Esophagus (tissue), 2 donors: ENCODE measurements around the gene RIN3. TPM values are rescaled to one million over a fixed set of nuclear protein-coding genes. Genes with fewer than 3 reads are reported as not detected.

ENCODE experiments used
- H3K27ac ChIP-seq, 2 donors: one replicate each; pipeline ENCODE4 v1.5.1; 2013; ENCODE audit warnings: low read depth in 2 of 2, mild to moderate bottlenecking in 2 of 2, inconsistent platforms in 1 of 2, low read length in 1 of 2, moderate library complexity in 1 of 2
- H3K27me3 ChIP-seq, 2 donors: one replicate each; pipeline ENCODE4 v1.6.1; 2013; ENCODE audit warnings: low read length in 2 of 2, control low read depth in 1 of 2, mild to moderate bottlenecking in 1 of 2; ENCODE audit not compliant: insufficient read depth in 2 of 2, control insufficient read depth in 1 of 2
- H3K36me3 ChIP-seq, 2 donors: one replicate each; pipeline ENCODE4 v1.6.1; 2013; ENCODE audit warnings: low read length in 1 of 2; ENCODE audit not compliant: control insufficient read depth in 2 of 2, insufficient read depth in 2 of 2
- H3K4me1 ChIP-seq, 2 donors: one replicate each; pipeline ENCODE4 v1.6.1; 2013; ENCODE audit warnings: low read length in 1 of 2; ENCODE audit not compliant: control insufficient read depth in 2 of 2, insufficient read depth in 2 of 2
- H3K4me3 ChIP-seq, 2 donors: one replicate each; pipeline ENCODE4 v1.5.1; 2013; ENCODE audit warnings: low read length in 2 of 2, mild to moderate bottlenecking in 2 of 2, low read depth in 1 of 2, moderate library complexity in 1 of 2
- H3K9me3 ChIP-seq, 2 donors: one replicate each; pipeline ENCODE4 v1.6.1; 2013; ENCODE audit warnings: mild to moderate bottlenecking in 2 of 2, low read depth in 1 of 2, low read length in 1 of 2, moderate library complexity in 1 of 2; ENCODE audit not compliant: control insufficient read depth in 2 of 2, insufficient read depth in 1 of 2
- WGBS, 2 donors: extraction: QIAGEN DNeasy Blood & Tissue Kit; methylation state at CpG; one replicate each; pipeline ENCODE4 v1.1.7; 2013; 5-methylcytosine and 5-hydroxymethylcytosine counted together
- polyA plus RNA-seq, 2 donors: library from polyadenylated mRNA; stranded (reverse); fragments of 200-250 nt; gene quantifications; one replicate each; pipeline ENCODE4 v1.2.3, GENCODE V29; 2013
- donor health status: healthy with polysubstance abuse.
- donor health status: Bipolar disorder and iron deficiency.

Gene RIN3
- polyA plus RNA-seq, 2 donors: 4.8 to 7.3 TPM

- Histone ChIP-seq H3K9me3 (no peaks in the 10 kb centered on the region), H3K27ac (no peak overlapping the region), H3K36me3 (peaks cover 0 to 5% of the 10 kb centered on the region in 2 donors), H3K4me1 (peaks cover 8 to 9% of the 10 kb centered on the region in 2 donors), H3K27me3 (no peaks in the 10 kb centered on the region), H3K4me3 (no peak overlapping the region)
- 95 to 96% methylated on average over 9 of the region's 9 CpGs for WGBS, 2 donors
These were observed 131.5 kb downstream of the RIN3 start for GRCh38 chr14:92644970-92645515.

- no peaks in the 10 kb centered on the region for H3K27me3 ChIP-seq
- no peak overlapping the region for H3K4me3 ChIP-seq
- 87 to 90% methylated on average over 13 of the region's 13 CpGs for WGBS, 2 donors
- H3K9me3 ChIP-seq: no peaks in the 10 kb centered on the region
- peaks cover 0 to 5% of the 10 kb centered on the region in 2 donors for H3K36me3 ChIP-seq
- H3K4me1 ChIP-seq: peaks cover 12 to 14% of the 10 kb centered on the region in 2 donors
- H3K27ac ChIP-seq: peak overlapping the region; percentile 38 to 61
These were observed 132.4 kb downstream of the RIN3 start for GRCh38 chr14:92645841-92646478.

GRCh38 chr14:92646952-92647796, 133.6 kb downstream of the RIN3 start:
- no peaks in the 10 kb centered on the region for H3K9me3 ChIP-seq
- no peak overlapping the region for H3K4me3 ChIP-seq
- H3K27ac ChIP-seq: peak overlapping the region; percentile 62 to 84
- H3K36me3 ChIP-seq: no peaks in the 10 kb centered on the region
- H3K4me1 ChIP-seq: peaks cover 9 to 17% of the 10 kb centered on the region in 2 donors
- WGBS, 2 donors: 66 to 73% methylated on average over 9 of the region's 9 CpGs
- no peaks in the 10 kb centered on the region for H3K27me3 ChIP-seq

GRCh38 chr14:92647797-92648279, 134.3 kb downstream of the RIN3 start:
- no peaks in the 10 kb centered on the region for H3K9me3 ChIP-seq
- no peaks in the 10 kb centered on the region for H3K27me3 ChIP-seq
- no peak overlapping the region for H3K4me3 ChIP-seq
- peaks cover 9 to 17% of the 10 kb centered on the region in 2 donors for H3K4me1 ChIP-seq
- H3K36me3 ChIP-seq: peaks cover 3% of the 10 kb centered on the region in 2 donors
- 69 to 78% methylated on average over 4 of the region's 4 CpGs for WGBS, 2 donors
- peak overlapping the region; percentile 62 to 84 for H3K27ac ChIP-seq

- no peaks in the 10 kb centered on the region for H3K9me3 ChIP-seq
- H3K4me3 ChIP-seq: no peak overlapping the region
- 90 to 93% methylated on average over 7 of the region's 7 CpGs for WGBS, 2 donors
- peak overlapping the region in 1 of 2 donors; percentile 84 for H3K27ac ChIP-seq
- peaks cover 9 to 17% of the 10 kb centered on the region in 2 donors for H3K4me1 ChIP-seq
- peaks cover 3 to 5% of the 10 kb centered on the region in 2 donors for H3K36me3 ChIP-seq
- no peaks in the 10 kb centered on the region for H3K27me3 ChIP-seq
These were observed 135.5 kb downstream of the RIN3 start for GRCh38 chr14:92649066-92649465.

GRCh38 chr14:92649934-92650545, 136.5 kb downstream of the RIN3 start:
- peaks cover 3 to 5% of the 10 kb centered on the region in 2 donors for H3K36me3 ChIP-seq
- H3K4me1 ChIP-seq: peaks cover 9 to 17% of the 10 kb centered on the region in 2 donors

GRCh38 chr14:92650581-92651105, 137.1 kb downstream of the RIN3 start:
- H3K4me3 ChIP-seq: no peak overlapping the region
- no peaks in the 10 kb centered on the region for H3K27me3 ChIP-seq
- H3K9me3 ChIP-seq: no peaks in the 10 kb centered on the region
- peaks cover 3 to 5% of the 10 kb centered on the region in 2 donors for H3K36me3 ChIP-seq
- H3K27ac ChIP-seq: peak overlapping the region; percentile 38 to 77
- H3K4me1 ChIP-seq: peaks cover 9 to 20% of the 10 kb centered on the region in 2 donors
- 79 to 82% methylated on average over 12 of the region's 12 CpGs for WGBS, 2 donors

More at GRCh38 chr14:92649934-92650545, 136.5 kb downstream of the RIN3 start:
- no peaks in the 10 kb centered on the region for H3K27me3 ChIP-seq
- H3K4me3 ChIP-seq: no peak overlapping the region
- peak overlapping the region; percentile 62 to 84 for H3K27ac ChIP-seq
- 68 to 80% methylated on average over 17 of the region's 17 CpGs for WGBS, 2 donors
- no peaks in the 10 kb centered on the region for H3K9me3 ChIP-seq

GRCh38 chr14:92651106-92651757, 137.7 kb downstream of the RIN3 start:
- Histone ChIP-seq H3K4me3 (no peak overlapping the region), H3K9me3 (no peaks in the 10 kb centered on the region), H3K36me3 (peaks cover 3 to 5% of the 10 kb centered on the region in 2 donors), H3K27ac (peak overlapping the region; percentile 65 to 77), H3K27me3 (no peaks in the 10 kb centered on the region), H3K4me1 (peaks cover 9 to 18% of the 10 kb centered on the region in 2 donors)
- WGBS, 2 donors: 60 to 66% methylated on average over 17 of the region's 17 CpGs
